Skeletal muscle cell (primary cell): Measurements from ENCODE around the gene KCNK10.

Experiments used
- DNase-seq: peaks from one replicate; pipeline ENCODE4 v3.0.0-alpha.2; 2010; ENCODE audit warnings: low read depth
- H3K4me3 ChIP-seq: 2 replicates; pipeline ENCODE4 v1.5.1; 2011; ENCODE audit warnings: low read depth, mild to moderate bottlenecking, control low read depth, low read length, moderate library complexity

KCNK10 gene

GRCh38 chr14:88242446-88242845 lies 80.6 kb downstream of the KCNK10 start:
- no peak for DNase-seq
- no peak overlapping the region for H3K4me3 ChIP-seq

DNA sequence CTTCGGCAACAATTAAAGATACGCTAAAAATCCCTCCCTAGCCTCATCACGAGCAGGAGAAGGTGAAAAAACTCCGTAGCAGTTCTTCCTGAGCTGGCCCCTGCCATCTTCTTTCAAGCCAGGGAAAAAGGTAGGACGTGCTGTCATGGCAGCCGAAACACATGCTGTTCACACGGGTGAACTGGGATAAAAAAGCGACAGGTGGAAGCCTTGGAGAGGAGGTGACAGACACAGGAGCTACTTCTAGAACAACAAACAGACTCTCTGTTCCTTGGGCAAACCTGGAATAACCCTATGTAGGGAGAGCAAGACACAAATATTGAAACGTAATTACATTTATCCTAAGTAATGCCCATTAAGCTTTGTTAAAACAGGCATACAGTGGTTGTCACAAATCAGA lies 81.3 kb downstream of the KCNK10 start:
- no peak overlapping the region for H3K4me3 ChIP-seq
- DNase-seq: no peak

GRCh38 chr14:88234442-88234841 lies 88.6 kb downstream of the KCNK10 start:
- no peak overlapping the region for H3K4me3 ChIP-seq
- no peak for DNase-seq

DNA sequence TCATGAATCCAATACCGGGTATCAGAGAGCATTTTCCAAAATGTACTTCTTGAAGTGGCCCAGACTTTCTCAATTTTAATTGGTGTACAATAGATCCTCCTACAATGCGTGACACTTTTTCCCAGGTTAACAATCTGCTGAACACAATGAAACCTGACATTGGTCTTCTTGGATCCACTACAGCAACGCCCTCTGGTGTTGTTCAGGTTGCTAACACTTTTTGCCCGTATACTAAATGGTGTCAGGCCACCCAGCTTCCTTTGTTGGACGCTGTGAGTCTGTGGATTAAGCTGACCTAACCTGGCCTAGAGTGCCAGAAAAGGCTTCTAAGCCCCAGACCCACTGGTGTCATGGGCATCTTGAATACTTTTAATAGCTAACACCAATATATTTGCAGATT lies 89.2 kb downstream of the KCNK10 start:
- no peak for DNase-seq
- H3K4me3 ChIP-seq: no peak overlapping the region

GRCh38 chr14:88232771-88233170 lies 90.3 kb downstream of the KCNK10 start:
- H3K4me3 ChIP-seq: no peak overlapping the region
- no peak for DNase-seq

GRCh38 chr14:88231603-88232002 lies 91.5 kb downstream of the KCNK10 start:
- DNase-seq: no peak
- no peak overlapping the region for H3K4me3 ChIP-seq

DNA sequence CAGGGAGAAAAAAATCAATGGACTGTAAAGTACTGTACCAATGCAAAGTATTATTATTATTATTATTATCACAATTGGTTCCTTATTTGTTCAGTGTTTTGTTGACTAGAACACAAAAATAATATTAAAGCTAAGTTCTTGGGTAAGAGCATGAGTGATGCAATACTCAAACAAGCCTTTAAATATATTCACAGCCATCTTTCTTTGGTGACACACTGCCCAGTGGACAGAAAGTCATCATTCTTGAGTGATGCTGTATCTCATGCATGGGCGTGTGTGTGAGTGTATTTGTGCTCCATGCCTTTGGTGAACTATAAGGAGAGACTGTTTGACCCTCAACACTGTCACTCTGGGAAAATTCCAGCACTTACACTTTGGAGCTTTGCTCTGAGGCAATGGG lies 93.6 kb downstream of the KCNK10 start:
- DNase-seq: no peak
- H3K4me3 ChIP-seq: no peak overlapping the region

DNA sequence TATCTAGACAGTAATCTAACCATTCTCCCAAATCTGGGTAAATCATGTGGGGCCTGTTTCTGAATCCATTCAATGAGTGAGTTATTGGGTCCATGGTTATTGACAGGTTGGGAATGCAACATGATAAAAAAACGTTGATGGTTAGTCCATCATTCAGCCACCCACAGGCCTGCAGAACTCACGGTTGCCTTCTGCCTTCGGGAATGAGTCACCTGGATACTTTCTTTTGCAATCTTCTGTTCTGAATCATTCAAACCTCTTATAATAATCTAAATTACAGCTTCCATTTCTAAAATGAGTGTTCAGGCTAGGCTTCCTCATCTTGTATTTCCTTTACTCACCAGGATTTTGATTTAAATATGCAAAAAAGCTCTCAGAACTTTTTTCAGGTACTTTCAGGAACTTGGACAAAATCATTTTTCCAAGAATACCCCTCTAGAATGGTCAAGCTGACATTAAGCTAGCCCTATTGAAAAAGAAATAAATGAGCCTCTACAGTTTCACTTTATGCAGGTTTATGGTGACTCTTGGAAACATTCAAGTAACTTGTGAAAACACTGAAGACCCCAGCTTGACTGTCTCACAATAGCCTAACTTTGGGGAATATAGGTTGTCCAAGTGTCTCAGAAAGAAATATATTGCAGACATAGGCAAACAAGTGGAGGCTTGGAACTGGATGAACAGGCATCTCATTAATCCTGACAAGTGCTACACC lies 94.4 kb downstream of the KCNK10 start:
- no peak for DNase-seq
- no peak overlapping the region for H3K4me3 ChIP-seq

GRCh38 chr14:88227693-88228092 lies 95.4 kb downstream of the KCNK10 start:
- H3K4me3 ChIP-seq: no peak overlapping the region
- DNase-seq: no peak

GRCh38 chr14:88225721-88226120 lies 97.3 kb downstream of the KCNK10 start:
- H3K4me3 ChIP-seq: no peak overlapping the region

GRCh38 chr14:88218119-88218915 lies 104.8 kb downstream of the KCNK10 start:
- no peak for DNase-seq
- H3K4me3 ChIP-seq: no peak overlapping the region

More at GRCh38 chr14:88225721-88226120, 97.3 kb downstream of the KCNK10 start:
- DNase-seq: no peak

DNA sequence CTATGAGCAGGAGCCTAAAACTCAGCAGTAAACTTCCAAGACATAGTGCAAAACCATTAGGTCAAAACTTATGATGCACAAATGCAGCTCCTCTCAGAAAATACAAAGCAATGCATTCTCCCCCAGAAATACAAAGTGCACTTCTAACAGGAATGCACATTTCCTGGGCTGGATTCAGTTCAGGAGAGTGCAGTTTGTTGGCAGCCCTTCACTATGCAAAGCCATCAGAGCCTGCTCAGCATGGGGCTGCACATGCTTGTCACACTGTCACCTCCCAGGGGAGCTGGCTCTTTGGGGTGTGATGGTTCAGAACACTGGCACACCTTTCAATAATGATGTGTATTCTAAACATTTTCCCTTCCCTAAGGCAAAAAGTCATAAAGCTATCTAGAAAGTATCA lies 110.4 kb downstream of the KCNK10 start:
- no peak overlapping the region for H3K4me3 ChIP-seq
- DNase-seq: no peak

DNA sequence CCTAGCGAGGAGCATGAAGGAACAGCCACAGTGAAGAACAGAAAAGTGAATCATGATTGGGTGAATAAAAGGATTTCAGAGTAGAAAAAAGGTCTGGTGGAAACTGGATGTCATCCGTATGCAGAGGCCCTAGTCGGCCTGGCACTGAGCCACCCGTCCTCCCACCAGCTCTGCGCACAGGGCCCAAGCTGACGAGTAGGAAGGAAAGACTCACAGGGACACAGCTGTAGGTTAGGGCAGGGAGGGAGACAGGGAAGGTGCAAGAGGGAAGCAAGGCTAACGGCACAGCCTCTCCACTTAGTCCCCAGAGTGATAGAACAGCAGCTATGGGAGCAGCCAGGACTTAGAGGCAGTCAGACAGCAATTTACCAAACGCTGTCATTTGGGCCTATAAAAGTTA lies 112.6 kb downstream of the KCNK10 start:
- DNase-seq: no peak

GRCh38 chr14:88209273-88209672 lies 113.8 kb downstream of the KCNK10 start:
- H3K4me3 ChIP-seq: no peak overlapping the region
- DNase-seq: no peak

More for the DNA sequence above, 112.6 kb downstream of the KCNK10 start:
- no peak overlapping the region for H3K4me3 ChIP-seq

- no peak overlapping the region for H3K4me3 ChIP-seq
- no peak for DNase-seq
These were observed 114.2 kb downstream of the KCNK10 start for GRCh38 chr14:88208858-88209257.

DNA sequence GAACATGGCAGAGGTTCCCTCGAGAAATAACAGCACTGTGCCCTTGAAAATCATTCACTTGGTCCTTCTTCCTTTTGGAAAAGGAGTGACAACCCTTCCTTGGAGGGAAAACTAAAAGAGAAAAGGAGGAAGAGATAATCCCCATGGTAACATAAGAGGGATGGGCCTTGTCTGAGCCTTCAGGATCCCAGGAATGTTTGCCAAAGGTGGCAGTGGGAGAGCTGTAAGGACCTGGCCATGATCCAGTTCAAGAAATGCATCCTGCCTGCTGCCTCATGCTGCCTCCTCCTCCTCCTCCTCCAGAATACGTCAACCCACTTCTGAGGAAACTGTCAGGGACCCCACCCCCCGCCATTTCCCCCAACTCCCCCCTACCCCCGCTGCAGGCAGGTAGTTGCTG lies 118.8 kb downstream of the KCNK10 start:
- H3K4me3 ChIP-seq: no peak overlapping the region
- no peak for DNase-seq

DNA sequence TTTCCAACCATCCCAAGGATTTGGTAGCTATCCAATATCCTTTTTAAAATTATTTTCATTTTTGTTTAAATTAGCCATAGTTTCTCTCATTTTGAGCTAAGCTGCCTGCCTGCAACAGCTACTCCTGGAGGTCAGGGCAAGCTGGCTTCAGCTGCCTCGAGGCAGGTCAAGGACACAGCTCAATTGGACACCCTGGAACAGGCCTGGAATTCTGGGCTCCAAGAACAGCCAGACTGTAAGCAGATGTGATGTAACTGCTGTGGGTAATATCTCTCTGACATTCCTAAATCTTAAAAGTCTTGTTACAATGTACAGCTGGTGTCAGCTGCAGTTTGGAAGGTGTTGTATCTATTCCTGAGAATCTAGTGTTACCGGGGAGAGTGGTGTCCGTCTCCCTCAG lies 119.8 kb downstream of the KCNK10 start:
- DNase-seq: no peak
- no peak overlapping the region for H3K4me3 ChIP-seq

- DNase-seq: no peak
- H3K4me3 ChIP-seq: no peak overlapping the region
These were observed 120.8 kb downstream of the KCNK10 start for GRCh38 chr14:88202286-88202685.

- no peak overlapping the region for H3K4me3 ChIP-seq
- no peak for DNase-seq
These were observed 121.2 kb downstream of the KCNK10 start for GRCh38 chr14:88201851-88202250.

DNA sequence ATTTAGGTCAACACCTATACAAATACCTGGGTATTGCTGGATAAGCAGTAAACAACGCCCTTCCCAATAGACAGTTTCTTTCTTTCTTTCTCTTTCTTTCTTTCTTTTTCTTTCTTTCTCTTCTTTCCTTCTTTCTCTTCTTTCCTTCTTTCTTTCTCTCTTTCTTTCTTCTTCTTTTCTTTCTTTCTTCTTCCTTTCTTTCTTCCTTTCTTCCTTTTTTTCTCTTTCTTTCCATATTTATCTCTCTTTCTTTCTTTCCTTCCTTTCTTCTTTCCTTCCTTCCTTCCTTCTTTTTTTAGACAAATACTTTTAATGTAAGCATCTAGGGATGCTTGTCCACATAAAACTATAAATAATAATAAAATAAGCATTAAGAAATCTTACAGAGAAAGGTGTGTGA lies 123.2 kb downstream of the KCNK10 start:
- no peak overlapping the region for H3K4me3 ChIP-seq
- DNase-seq: no peak

DNA sequence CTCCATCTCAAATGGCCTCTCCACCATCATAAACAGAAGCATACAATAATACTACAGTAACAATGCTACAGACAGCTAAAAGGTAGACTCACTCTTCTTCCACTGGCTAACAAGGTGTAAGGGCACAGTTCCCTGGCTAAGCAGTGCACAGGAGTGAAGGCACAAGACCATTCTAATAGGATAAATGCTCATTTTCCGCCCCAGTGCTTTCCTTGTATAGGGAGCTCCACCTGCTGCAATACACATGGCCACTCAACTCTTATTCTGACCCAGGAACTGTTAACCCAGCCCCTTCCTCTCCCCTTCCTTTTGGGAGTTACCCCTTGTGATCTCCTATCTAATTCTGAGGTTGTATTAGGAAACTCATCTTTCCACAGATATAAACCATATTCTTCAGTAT lies 124.6 kb downstream of the KCNK10 start:
- no peak overlapping the region for H3K4me3 ChIP-seq
- DNase-seq: no peak
